ENCODE measurements around the gene CDKN2AIP. TPM values are rescaled to one million over a fixed set of nuclear protein-coding genes. Genes with fewer than 3 reads are reported as not detected.

The CDKN2AIP gene, protein sequence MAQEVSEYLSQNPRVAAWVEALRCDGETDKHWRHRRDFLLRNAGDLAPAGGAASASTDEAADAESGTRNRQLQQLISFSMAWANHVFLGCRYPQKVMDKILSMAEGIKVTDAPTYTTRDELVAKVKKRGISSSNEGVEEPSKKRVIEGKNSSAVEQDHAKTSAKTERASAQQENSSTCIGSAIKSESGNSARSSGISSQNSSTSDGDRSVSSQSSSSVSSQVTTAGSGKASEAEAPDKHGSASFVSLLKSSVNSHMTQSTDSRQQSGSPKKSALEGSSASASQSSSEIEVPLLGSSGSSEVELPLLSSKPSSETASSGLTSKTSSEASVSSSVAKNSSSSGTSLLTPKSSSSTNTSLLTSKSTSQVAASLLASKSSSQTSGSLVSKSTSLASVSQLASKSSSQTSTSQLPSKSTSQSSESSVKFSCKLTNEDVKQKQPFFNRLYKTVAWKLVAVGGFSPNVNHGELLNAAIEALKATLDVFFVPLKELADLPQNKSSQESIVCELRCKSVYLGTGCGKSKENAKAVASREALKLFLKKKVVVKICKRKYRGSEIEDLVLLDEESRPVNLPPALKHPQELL
- total RNA-seq (11.1 TPM), polyA plus RNA-seq (ENCODE audit: insufficient read depth in 1 of 8, insufficient read length in 8 of 8, low replicate concordance in 1 of 8) (10 to 100 TPM; 17.8 to 23.2 (median 18.7) TPM)
- long read RNA-seq, donor 1 = 0 reads
- long read RNA-seq, donor 2 = 0 reads
- long read RNA-seq, donor 3, transcript CDKN2AIP-201 (3 exons, 2,646 nt) = major isoform, 5 of 6 reads
- long read RNA-seq, donor 3, partial matches to known transcripts = 0 of 6 reads
- long read RNA-seq, donor 3, other reads (novel, unspliced or antisense) = 0 of 6 reads
- long read RNA-seq, donor 4, partial matches to known transcripts = 0 of 3 reads
- long read RNA-seq, donor 4, other reads (novel, unspliced or antisense) = 0 of 3 reads
- long read RNA-seq, donor 5, transcript CDKN2AIP-203 (3 exons, 2,721 nt) = major isoform, 10 of 16 reads
- long read RNA-seq, donor 5, transcript CDKN2AIP-201 (3 exons, 2,646 nt) = minor isoform, 6 of 16 reads
- long read RNA-seq, donor 5, partial matches to known transcripts = 0 of 16 reads
- long read RNA-seq, donor 5, other reads (novel, unspliced or antisense) = 0 of 16 reads
- long read RNA-seq, donor 6, partial matches to known transcripts = 0 of 10 reads
- long read RNA-seq, donor 6, other reads (novel, unspliced or antisense) = 0 of 10 reads
- long read RNA-seq, donor 7, partial matches to known transcripts = 0 of 7 reads
- long read RNA-seq, donor 7, other reads (novel, unspliced or antisense) = 0 of 7 reads
- long read RNA-seq, donor 8, partial matches to known transcripts = 0 of 2 reads
- long read RNA-seq, donor 8, other reads (novel, unspliced or antisense) = 0 of 2 reads
- long read RNA-seq, donor 9, partial matches to known transcripts = 0 of 3 reads
- long read RNA-seq, donor 9, other reads (novel, unspliced or antisense) = 0 of 3 reads
- long read RNA-seq, donor 10, partial matches to known transcripts = 0 of 6 reads
- long read RNA-seq, donor 10, other reads (novel, unspliced or antisense) = 0 of 6 reads
- long read RNA-seq, donor 11, partial matches to known transcripts = 0 of 8 reads
- long read RNA-seq, donor 11, other reads (novel, unspliced or antisense) = 0 of 8 reads

DNA sequence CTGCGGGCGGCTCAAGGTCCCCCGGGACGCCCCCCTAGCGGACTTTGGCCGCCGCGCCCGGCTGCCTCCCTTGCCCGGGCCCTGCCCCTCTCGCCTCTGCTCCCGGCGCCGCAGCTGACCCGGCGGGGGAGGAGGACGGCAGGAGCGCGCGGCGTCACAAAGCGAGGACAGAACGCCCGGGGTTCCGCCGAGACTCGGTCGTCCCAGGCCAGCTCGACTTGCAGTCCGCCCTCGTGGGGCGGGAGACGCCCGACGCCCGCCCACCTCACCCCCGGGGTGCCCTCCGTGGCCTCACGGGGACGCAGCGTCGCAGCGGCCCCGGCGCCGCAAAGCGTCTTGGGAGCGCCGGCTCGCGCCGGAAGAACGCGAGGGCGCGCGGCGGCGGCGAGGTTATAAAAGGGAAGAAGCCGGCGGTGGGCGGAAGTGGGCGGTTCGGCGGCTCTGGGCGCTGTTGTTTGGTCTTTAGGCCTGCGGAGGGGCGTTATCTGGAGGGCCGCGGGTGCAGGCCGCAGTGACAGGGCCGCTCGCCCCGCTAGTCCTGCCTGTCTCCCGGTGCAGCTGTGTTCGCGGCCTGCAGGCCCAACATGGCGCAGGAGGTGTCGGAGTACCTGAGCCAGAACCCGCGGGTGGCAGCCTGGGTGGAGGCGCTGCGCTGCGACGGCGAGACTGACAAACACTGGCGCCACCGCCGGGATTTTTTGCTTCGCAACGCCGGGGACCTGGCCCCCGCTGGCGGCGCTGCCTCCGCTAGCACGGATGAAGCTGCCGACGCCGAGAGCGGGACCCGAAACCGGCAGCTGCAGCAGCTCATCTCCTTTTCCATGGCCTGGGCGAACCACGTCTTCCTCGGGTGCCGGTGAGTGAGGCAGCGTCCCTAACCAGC is at the start of gene CDKN2AIP:
Gene CDKN2AIP (plus strand): TSS at position 423 of the 883 bp plus-strand sequence. CDS start 162 bp downstream, at position 585.
- peak; percentile 98 for DNase-seq
- H3K27me3 ChIP-seq (ENCODE audit: control insufficient read depth, insufficient read depth, low read length) = no peaks in the 10 kb centered on the region
- peak within 1 kb of the TSS; percentile 92 for H3K4me3 ChIP-seq (ENCODE audit: low read length)
- H3K9me3 ChIP-seq (replicated peaks; ENCODE audit: control insufficient read depth, low read depth, low read length) = no peaks in the 10 kb centered on the region
- H3K36me3 ChIP-seq (ENCODE audit: control insufficient read depth, insufficient read depth, low read length) = peaks cover 15% of the 10 kb centered on the region
- peak within 1 kb of the TSS; percentile 98 for H3K27ac ChIP-seq (ENCODE audit: low read length)
- H3K4me1 ChIP-seq (ENCODE audit: control insufficient read depth, insufficient read depth, low read length) = peaks cover 12% of the 10 kb centered on the region
- WGBS (ENCODE audit: insufficient coverage) = under 1% methylated on average over 105 of the region's 109 CpGs

DNA sequence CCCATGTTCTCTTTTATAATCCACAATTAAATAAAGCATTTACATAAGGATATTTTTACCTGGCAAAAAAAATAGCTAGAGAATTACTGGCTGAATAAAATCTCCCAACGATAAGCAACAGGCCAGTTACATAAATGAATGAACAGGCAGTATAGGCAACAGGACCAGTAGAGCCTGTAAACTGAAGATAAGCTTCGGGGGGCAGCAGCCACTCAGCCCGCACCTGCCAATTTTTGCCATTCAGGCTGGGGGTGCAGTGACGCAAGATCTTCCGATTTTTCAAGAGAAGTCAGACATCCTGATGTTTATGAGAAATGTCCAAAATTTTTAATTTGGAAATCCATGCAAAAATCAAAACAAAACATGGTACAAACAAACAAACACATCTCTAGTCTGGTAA is 49.0 kb upstream of the CDKN2AIP start:
- Histone ChIP-seq H3K4me3 (ENCODE audit: low read length) (no peak overlapping the region), H3K4me1 (ENCODE audit: control insufficient read depth, insufficient read depth, low read length) (peaks cover 11% of the 10 kb centered on the region), H3K36me3 (ENCODE audit: control insufficient read depth, insufficient read depth, low read length) (no peaks in the 10 kb centered on the region), H3K9me3 (replicated peaks; ENCODE audit: control insufficient read depth, low read depth, low read length) (no peaks in the 10 kb centered on the region), H3K27me3 (ENCODE audit: control insufficient read depth, insufficient read depth, low read length) (no peaks in the 10 kb centered on the region), H3K27ac (ENCODE audit: low read length) (no peak overlapping the region)
- 61% methylated on average over 2 of the region's 5 CpGs for WGBS (ENCODE audit: insufficient coverage)
- no peak for DNase-seq

DNA sequence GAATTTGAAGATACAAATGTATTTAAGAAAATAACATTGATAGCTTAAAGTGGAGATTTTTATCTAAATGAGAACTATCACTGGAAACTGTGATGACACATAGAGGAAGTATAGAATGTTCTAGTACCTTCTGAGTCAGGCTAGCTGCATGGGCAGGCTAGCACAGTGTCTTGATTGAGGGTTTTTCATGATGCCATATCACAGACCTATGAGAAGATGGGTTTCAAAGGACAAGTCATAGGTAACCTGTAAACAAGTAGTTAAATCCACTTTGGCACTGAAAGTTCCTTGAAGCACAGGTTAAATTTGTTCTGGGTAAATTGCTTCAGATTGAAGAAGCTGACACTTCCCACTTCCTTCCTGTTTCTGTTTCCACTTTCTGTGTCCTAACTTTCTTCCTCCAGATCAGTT is 48.2 kb upstream of the CDKN2AIP start:
- Histone ChIP-seq H3K36me3 (ENCODE audit: control insufficient read depth, insufficient read depth, low read length) (no peaks in the 10 kb centered on the region), H3K4me3 (ENCODE audit: low read length) (no peak overlapping the region), H3K27ac (ENCODE audit: low read length) (no peak overlapping the region), H3K27me3 (ENCODE audit: control insufficient read depth, insufficient read depth, low read length) (no peaks in the 10 kb centered on the region), H3K4me1 (ENCODE audit: control insufficient read depth, insufficient read depth, low read length) (peaks cover 11% of the 10 kb centered on the region), H3K9me3 (replicated peaks; ENCODE audit: control insufficient read depth, low read depth, low read length) (no peaks in the 10 kb centered on the region)
- DNase-seq = no peak

DNA sequence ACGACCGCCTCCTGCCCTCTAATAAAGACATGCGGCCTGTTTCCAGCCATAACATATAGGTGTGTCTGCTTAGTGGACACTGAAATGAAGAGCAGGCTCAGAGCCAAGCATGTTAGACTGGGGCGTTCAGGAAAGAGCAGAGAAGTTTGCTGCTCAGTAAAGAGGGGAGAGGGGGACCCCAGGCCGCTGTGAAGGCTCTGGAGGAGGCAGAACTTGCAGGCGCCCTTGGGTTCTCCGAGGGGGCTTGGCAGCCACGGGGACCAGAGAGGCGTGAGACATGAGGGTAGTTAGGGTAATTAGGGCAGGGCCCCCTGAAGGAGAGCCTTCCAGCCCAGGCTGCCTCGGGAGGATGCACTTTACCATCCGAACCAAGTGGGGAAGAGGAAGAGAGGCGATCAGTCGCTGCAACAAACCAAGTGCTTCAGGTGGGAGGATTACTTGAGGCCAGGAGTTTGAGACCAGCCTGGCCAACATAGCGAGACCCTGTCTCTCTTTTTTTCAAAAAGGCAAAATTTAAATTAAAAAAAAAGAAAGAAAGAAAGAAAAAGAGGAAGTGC is 46.6 kb upstream of the CDKN2AIP start:
- H3K4me1 ChIP-seq (ENCODE audit: control insufficient read depth, insufficient read depth, low read length) = peaks cover 22% of the 10 kb centered on the region
- H3K4me3 ChIP-seq (ENCODE audit: low read length) = peak overlapping the region; percentile 44
- 55% methylated on average over 6 of the region's 14 CpGs for WGBS (ENCODE audit: insufficient coverage)
- H3K27ac ChIP-seq (ENCODE audit: low read length) = no peak overlapping the region
- H3K9me3 ChIP-seq (replicated peaks; ENCODE audit: control insufficient read depth, low read depth, low read length) = no peaks in the 10 kb centered on the region
- no peaks in the 10 kb centered on the region for H3K36me3 ChIP-seq (ENCODE audit: control insufficient read depth, insufficient read depth, low read length)
- no peaks in the 10 kb centered on the region for H3K27me3 ChIP-seq (ENCODE audit: control insufficient read depth, insufficient read depth, low read length)
- no peak for DNase-seq

DNA sequence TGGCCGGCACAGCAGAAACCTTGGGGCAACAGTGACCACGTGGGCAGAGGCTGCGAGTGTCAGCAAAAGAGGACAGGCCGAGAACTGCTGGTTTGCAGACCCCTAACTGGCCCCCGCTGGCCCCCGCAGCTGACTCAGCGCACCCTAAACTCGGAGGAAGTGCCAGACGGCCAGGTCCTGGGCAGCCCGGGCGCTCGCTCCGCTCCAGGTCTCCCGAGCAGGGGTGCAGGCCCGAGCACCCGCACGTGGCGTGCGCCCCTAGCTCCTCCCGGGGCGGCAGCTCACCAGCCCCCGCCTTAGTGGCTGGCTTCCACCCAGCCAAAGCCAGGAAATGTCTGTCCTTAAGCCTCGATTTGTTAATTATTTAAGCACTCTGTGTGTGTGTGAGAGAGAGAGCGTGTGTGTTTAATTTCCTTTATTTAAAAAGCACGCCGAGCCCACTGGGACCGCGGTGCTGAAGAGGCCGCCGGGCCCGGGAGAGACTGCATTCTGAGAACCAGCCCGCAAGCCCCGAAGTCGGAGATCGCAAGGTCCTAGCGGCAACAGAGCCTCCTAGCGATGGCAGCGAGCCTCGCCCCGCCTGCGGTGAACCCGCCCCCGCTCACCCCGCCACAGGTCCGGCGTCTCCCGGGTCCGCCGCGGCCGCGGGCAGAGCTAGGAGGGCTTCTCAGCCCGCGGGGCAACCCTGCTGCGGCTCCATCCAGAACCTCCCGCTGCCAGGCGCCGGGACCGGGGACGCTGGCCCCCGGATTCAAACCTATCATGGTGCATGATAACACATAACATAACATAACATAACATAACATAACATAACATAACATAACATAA is 45.9 kb upstream of the CDKN2AIP start:
- H3K9me3 ChIP-seq (replicated peaks; ENCODE audit: control insufficient read depth, low read depth, low read length) = no peaks in the 10 kb centered on the region
- peak; percentile 76 for DNase-seq
- peaks cover 28% of the 10 kb centered on the region for H3K4me1 ChIP-seq (ENCODE audit: control insufficient read depth, insufficient read depth, low read length)
- H3K36me3 ChIP-seq (ENCODE audit: control insufficient read depth, insufficient read depth, low read length) = no peaks in the 10 kb centered on the region
- H3K27ac ChIP-seq (ENCODE audit: low read length) = no peak overlapping the region
- H3K4me3 ChIP-seq (ENCODE audit: low read length) = peak overlapping the region; percentile 44
- no peaks in the 10 kb centered on the region for H3K27me3 ChIP-seq (ENCODE audit: control insufficient read depth, insufficient read depth, low read length)
- WGBS (ENCODE audit: insufficient coverage) = under 1% methylated on average over 53 of the region's 61 CpGs

DNA sequence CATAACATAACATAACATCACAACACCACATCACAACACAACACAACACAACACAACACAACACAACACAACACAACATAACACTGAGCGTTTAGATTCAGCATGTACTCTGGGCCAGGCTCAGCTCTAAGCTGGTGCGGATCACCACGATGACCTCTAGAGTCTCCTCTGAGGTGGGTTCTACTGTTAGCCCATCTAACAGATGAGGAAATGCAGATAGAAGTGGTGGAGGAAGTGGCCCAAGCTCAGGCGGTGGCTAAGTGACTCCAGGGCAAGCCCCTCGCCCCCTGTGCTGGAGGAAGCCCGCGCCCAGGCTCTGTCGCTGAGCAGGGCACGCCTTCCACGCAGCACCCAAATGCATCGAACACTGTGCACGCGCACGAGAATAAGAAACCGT is 45.3 kb upstream of the CDKN2AIP start:
- no peaks in the 10 kb centered on the region for H3K9me3 ChIP-seq (replicated peaks; ENCODE audit: control insufficient read depth, low read depth, low read length)
- H3K4me3 ChIP-seq (ENCODE audit: low read length) = peak overlapping the region; percentile 44
- WGBS (ENCODE audit: insufficient coverage) = 83% methylated on average over 9 of the region's 15 CpGs
- no peak overlapping the region for H3K27ac ChIP-seq (ENCODE audit: low read length)
- H3K27me3 ChIP-seq (ENCODE audit: control insufficient read depth, insufficient read depth, low read length) = no peaks in the 10 kb centered on the region
- no peak for DNase-seq
- H3K4me1 ChIP-seq (ENCODE audit: control insufficient read depth, insufficient read depth, low read length) = peaks cover 34% of the 10 kb centered on the region
- H3K36me3 ChIP-seq (ENCODE audit: control insufficient read depth, insufficient read depth, low read length) = no peaks in the 10 kb centered on the region

DNA sequence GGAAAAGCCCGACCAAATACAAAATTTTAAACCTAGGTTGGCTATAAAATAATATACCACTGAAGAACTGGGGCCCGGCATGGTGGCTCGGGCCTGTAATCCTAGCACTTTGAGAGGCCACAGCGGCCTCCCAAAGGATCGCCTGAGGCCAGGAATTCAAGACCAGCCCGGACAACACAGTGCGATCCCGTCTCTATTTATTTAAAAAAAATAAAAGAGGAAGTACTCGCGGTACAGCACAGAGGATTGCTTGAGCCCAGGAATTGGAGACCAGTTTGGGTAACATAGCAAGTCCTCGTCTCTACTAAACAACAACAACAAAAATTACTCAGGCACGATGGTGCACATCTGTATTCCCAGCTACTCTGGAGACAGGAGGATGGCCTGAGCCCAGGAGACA is 44.8 kb upstream of the CDKN2AIP start:
- 60% methylated on average over 4 of the region's 12 CpGs for WGBS (ENCODE audit: insufficient coverage)
- Histone ChIP-seq H3K36me3 (ENCODE audit: control insufficient read depth, insufficient read depth, low read length) (no peaks in the 10 kb centered on the region), H3K9me3 (replicated peaks; ENCODE audit: control insufficient read depth, low read depth, low read length) (no peaks in the 10 kb centered on the region), H3K27me3 (ENCODE audit: control insufficient read depth, insufficient read depth, low read length) (no peaks in the 10 kb centered on the region), H3K27ac (ENCODE audit: low read length) (no peak overlapping the region), H3K4me3 (ENCODE audit: low read length) (no peak overlapping the region), H3K4me1 (ENCODE audit: control insufficient read depth, insufficient read depth, low read length) (peaks cover 39% of the 10 kb centered on the region)
- peak; percentile 28 for DNase-seq

DNA sequence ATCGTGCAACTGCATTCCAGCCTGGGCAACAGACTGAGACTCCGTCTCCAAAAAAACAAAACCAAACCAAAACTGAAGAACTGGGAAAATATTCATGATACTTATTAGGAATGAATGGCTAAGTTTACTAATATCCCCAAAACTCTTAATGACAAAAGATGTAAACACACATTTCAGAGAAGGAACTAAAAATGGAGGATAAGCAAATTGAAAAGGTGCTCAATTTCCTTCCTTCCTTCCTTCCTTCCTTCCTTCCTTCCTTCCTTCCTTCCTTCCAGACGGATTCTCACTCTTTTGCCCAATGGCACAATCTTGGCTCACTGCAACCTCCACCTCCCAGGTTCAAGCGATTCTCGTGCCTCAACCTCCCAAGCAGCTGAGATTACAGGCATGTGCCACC is 44.4 kb upstream of the CDKN2AIP start:
- Histone ChIP-seq H3K4me1 (ENCODE audit: control insufficient read depth, insufficient read depth, low read length) (peaks cover 42% of the 10 kb centered on the region), H3K27ac (ENCODE audit: low read length) (no peak overlapping the region), H3K9me3 (replicated peaks; ENCODE audit: control insufficient read depth, low read depth, low read length) (no peaks in the 10 kb centered on the region), H3K27me3 (ENCODE audit: control insufficient read depth, insufficient read depth, low read length) (no peaks in the 10 kb centered on the region), H3K36me3 (ENCODE audit: control insufficient read depth, insufficient read depth, low read length) (no peaks in the 10 kb centered on the region), H3K4me3 (ENCODE audit: low read length) (no peak overlapping the region)
- WGBS (ENCODE audit: insufficient coverage) = 76% methylated on average over 2 of the region's 5 CpGs
- no peak for DNase-seq
